HG02571 (cell line): ENCODE measurements around the gene CS.

Experiments used
- ATAC-seq: cut with Tn5 transposase; IDR thresholded peaks from one replicate; pipeline ENCODE4 v1.9.1; 2021; ENCODE audit warnings: mild to moderate bottlenecking, moderate library complexity; ENCODE audit not compliant: unreplicated experiment

Gene CS

DNA sequence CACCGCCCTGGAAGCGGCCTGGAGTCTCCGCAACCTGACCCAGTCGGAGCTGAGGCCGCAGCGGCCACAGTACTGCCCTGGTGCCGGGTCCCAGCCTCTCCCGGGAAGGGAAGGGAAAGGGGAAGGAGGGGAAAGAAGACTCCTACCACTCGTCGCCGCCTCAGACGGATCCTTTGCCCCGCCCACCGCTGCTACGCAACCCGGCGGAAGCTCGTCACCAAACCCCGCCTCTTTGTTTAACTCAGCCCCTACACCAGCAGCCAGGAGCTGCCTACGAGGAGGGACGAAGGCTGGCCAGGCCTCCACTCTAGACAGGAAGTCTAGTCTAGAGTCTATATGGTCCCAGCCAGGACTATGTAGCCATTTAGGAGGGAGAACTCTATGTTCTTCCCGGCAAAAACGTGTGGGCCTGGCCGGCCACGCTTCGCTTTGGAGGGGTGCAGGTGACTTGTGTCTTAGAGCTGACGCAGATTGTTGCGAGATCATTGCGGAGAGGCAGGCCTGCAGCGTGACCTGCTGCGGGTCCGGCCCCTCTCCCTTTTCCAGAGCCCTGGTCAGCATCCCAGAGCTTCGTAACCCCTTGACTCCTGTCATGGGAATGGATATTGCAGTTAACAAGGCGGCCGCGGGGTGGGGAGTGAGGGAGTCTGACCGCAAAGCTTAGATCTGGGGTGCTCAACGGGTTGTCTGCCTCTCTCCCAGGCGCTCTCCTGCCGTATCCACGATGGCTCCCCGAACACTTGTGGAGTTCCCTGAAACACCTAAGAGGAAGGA lies 78.2 kb downstream of the CS start, which contains the start of gene RNF41:
Gene RNF41, minus strand, starts transcription at position 166 of the 774 bp plus-strand sequence. CDS start 7,875 bp downstream, outside the sequence.
- peak; percentile 74 for ATAC-seq
